Caco-2 (cell line): ENCODE results near the gene MT1F. TPM values are rescaled to one million over a fixed set of nuclear protein-coding genes. Genes with fewer than 3 reads are reported as not detected.

Experiments used
- BruUV-seq: library from RNA; stranded (reverse); fragments of 400-500 nt; replicated peaks from 2 replicates; lab custom pipeline; 2021; lab: Mats Ljungman, UMichigan
- CTCF ChIA-PET: fragments of 300-600 bp; sonication (Branson Sonifier 250); formaldehyde crosslinking; loops from one replicate; lab custom pipeline; 2022; ENCODE audit warnings: antibody characterized with exemption; lab: Charles Lee
- POLR2A ChIA-PET: fragments of 300-600 bp; sonication (Branson Sonifier 250); formaldehyde crosslinking; loops from one replicate; lab custom pipeline; 2022; ENCODE audit warnings: antibody characterized with exemption; lab: Charles Lee
- DNase-seq, 2 experiments: peaks; one replicate each; pipeline versions ENCODE4 v3.0.0 to v3.0.0-alpha.2; 2020 to 2022
- H3K27me3 ChIP-seq: replicated peaks from 2 replicates; pipeline ENCODE4 v1.6.0; 2011; ENCODE audit warnings: low read length; ENCODE audit not compliant: control insufficient read depth, insufficient read depth
- H3K36me3 ChIP-seq: 2 replicates; pipeline ENCODE4 v1.5.1; 2011; ENCODE audit warnings: low read length; ENCODE audit not compliant: control insufficient read depth, insufficient read depth
- H3K4me1 ChIP-seq: fragments of 250-450 bp; sonication (Bioruptor Pico); 2 replicates; pipeline ENCODE4 v1.5.1; 2020; ENCODE audit warnings: mild to moderate bottlenecking
- H3K4me3 ChIP-seq: 2 replicates; pipeline ENCODE4 v1.5.1; 2011; ENCODE audit warnings: low read depth, mild to moderate bottlenecking, control low read depth, low read length
- H3K9me3 ChIP-seq: fragments of 250-450 bp; sonication (Bioruptor Pico); 2 replicates; pipeline ENCODE4 v1.5.1; 2020; ENCODE audit warnings: mild to moderate bottlenecking, moderate library complexity
- H3K27ac Mint-ChIP-seq: one replicate; pipeline ENCODE4 v1.8.0; 2022; ENCODE audit warnings: mixed read lengths; ENCODE audit not compliant: unreplicated experiment
- H3K27me3 Mint-ChIP-seq: one replicate; pipeline ENCODE4 v1.8.0; 2022; ENCODE audit warnings: mixed read lengths; ENCODE audit not compliant: insufficient read depth, unreplicated experiment
- H3K36me3 Mint-ChIP-seq: one replicate; pipeline ENCODE4 v1.8.0; 2022; ENCODE audit warnings: mild to moderate bottlenecking, mixed read lengths; ENCODE audit not compliant: insufficient read depth, unreplicated experiment
- H3K4me1 Mint-ChIP-seq: one replicate; pipeline ENCODE4 v1.8.0; 2022; ENCODE audit warnings: low read depth, mixed read lengths; ENCODE audit not compliant: unreplicated experiment
- H3K4me3 Mint-ChIP-seq: one replicate; pipeline ENCODE4 v1.8.0; 2022; ENCODE audit warnings: mild to moderate bottlenecking, moderate library complexity, mixed read lengths; ENCODE audit not compliant: unreplicated experiment
- H3K9me3 Mint-ChIP-seq: one replicate; pipeline ENCODE4 v1.8.0; 2022; ENCODE audit warnings: mixed read lengths; ENCODE audit not compliant: unreplicated experiment
- CTCF ChIP-seq, 2 experiments: fragments of 200-600 bp in 1 of 2; IDR thresholded peaks; 1 replicate in 1 of 2; 2 replicates in 1 of 2; pipeline versions ENCODE4 v1.5.1 to v1.8.0; 2011 to 2022; ENCODE audit warnings: antibody characterized with exemption in 1 of 2, control low read depth in 1 of 2, inconsistent platforms in 1 of 2, low read depth in 1 of 2, low read length in 1 of 2, mild to moderate bottlenecking in 1 of 2, moderate library complexity in 1 of 2; ENCODE audit not compliant: insufficient read depth in 1 of 2, severe bottlenecking in 1 of 2, unreplicated experiment in 1 of 2
- intact Hi-C: fragments of 100-400 bp; cut with micrococcal nuclease; formaldehyde crosslinking; loops from one replicate; pipeline ENCODE4 v1.10.0; 2022; ENCODE audit not compliant: unreplicated experiment
- total RNA-seq: library from RNA; stranded (reverse); gene quantifications from 2 replicates; pipeline ENCODE4 v1.2.3, GENCODE V29; 2022

MT1F gene
- total RNA-seq, 1 experiment from 2014 or later = 12.5 TPM

GRCh38 chr16:56647641-56648431 lies 9.9 kb upstream of the MT1F start:
- H3K4me3 ChIP-seq = no peak overlapping the region
- no peaks in the 10 kb centered on the region for H3K9me3 ChIP-seq
- H3K4me1 ChIP-seq = peaks cover 18% of the 10 kb centered on the region
- H3K36me3 ChIP-seq = no peaks in the 10 kb centered on the region
- no peaks in the 10 kb centered on the region for H3K27me3 ChIP-seq
- Mint-ChIP-seq H3K4me3 (no peak overlapping the region), H3K9me3 (no peaks in the 10 kb centered on the region), H3K4me1 (peaks cover 8% of the 10 kb centered on the region), H3K27ac (no peak overlapping the region), H3K36me3 (no peaks in the 10 kb centered on the region), H3K27me3 (peaks cover 10% of the 10 kb centered on the region)
- ChIA-PET POLR2A (no interaction called here), CTCF (no interaction called here)
- no peak for DNase-seq
- intact Hi-C loops = no loop called here
- no peak for TF ChIP-seq CTCF (IDR thresholded peaks at IDR 0.05; ENCODE audit: insufficient read depth in 1 of 2, low read depth in 1 of 2, low read length in 1 of 2, severe bottlenecking in 1 of 2, unreplicated experiment in 1 of 2)
- BruUV-seq = no TSS peak

GRCh38 chr16:56649271-56649670 lies 8.5 kb upstream of the MT1F start:
- no peak for TF ChIP-seq CTCF (IDR thresholded peaks at IDR 0.05; ENCODE audit: insufficient read depth in 1 of 2, low read depth in 1 of 2, low read length in 1 of 2, severe bottlenecking in 1 of 2, unreplicated experiment in 1 of 2)
- Histone ChIP-seq H3K4me3 (no peak overlapping the region), H3K9me3 (no peaks in the 10 kb centered on the region), H3K27me3 (no peaks in the 10 kb centered on the region), H3K4me1 (peaks cover 18% of the 10 kb centered on the region), H3K36me3 (no peaks in the 10 kb centered on the region)
- ChIA-PET POLR2A (no interaction called here), CTCF (interaction anchor here (1.2 kb wide), 1 partner anchor 49 kb away, joined by 3 read pairs; no protein-coding TSS in a partner anchor)
- no TSS peak for BruUV-seq
- H3K27me3 Mint-ChIP-seq = peaks cover 7% of the 10 kb centered on the region
- H3K9me3 Mint-ChIP-seq = no peaks in the 10 kb centered on the region
- no peaks in the 10 kb centered on the region for H3K36me3 Mint-ChIP-seq
- H3K27ac Mint-ChIP-seq = no peak overlapping the region
- no peak for DNase-seq
- no peaks in the 10 kb centered on the region for H3K4me1 Mint-ChIP-seq
- intact Hi-C loops = loop anchor here (1.0 kb wide), 1 partner anchor 8 kb away; the partner anchor contains the start of gene MT1F
- no peak overlapping the region for H3K4me3 Mint-ChIP-seq

- peaks cover 6% of the 10 kb centered on the region for H3K27me3 Mint-ChIP-seq
- no peak overlapping the region for H3K4me3 Mint-ChIP-seq
- H3K4me3 ChIP-seq = no peak overlapping the region
- no peaks in the 10 kb centered on the region for H3K27me3 ChIP-seq
- no peaks in the 10 kb centered on the region for H3K4me1 Mint-ChIP-seq
- intact Hi-C loops = loop anchor here (1.0 kb wide), 1 partner anchor 7 kb away; the partner anchor contains the start of gene MT1F
- no TSS peak for BruUV-seq
- POLR2A ChIA-PET = no interaction called here
- TF ChIP-seq CTCF (IDR thresholded peaks at IDR 0.05; ENCODE audit: insufficient read depth in 1 of 2, low read depth in 1 of 2, low read length in 1 of 2, severe bottlenecking in 1 of 2, unreplicated experiment in 1 of 2) = no peak
- H3K4me1 ChIP-seq = peaks cover 18% of the 10 kb centered on the region
- CTCF ChIA-PET = interaction anchor here (0.6 to 1.2 kb wide), 2 partner anchors 24 to 49 kb away, joined by 3 read pairs; partner anchors contain the start of gene MT1E
- no peaks in the 10 kb centered on the region for H3K36me3 Mint-ChIP-seq
- no peaks in the 10 kb centered on the region for H3K9me3 ChIP-seq
- H3K27ac Mint-ChIP-seq = no peak overlapping the region
- H3K9me3 Mint-ChIP-seq = no peaks in the 10 kb centered on the region
- no peaks in the 10 kb centered on the region for H3K36me3 ChIP-seq
- peak in 1 of 2 experiments; percentile 37 for DNase-seq
Measured at GRCh38 chr16:56649820-56650219, 7.9 kb upstream of the MT1F start.
